Activated CD4-positive, alpha-beta T cell treated with anti-CD3 and anti-CD28 coated beads for 36 hours (primary cell): ENCODE measurements around the gene ZNF138. TPM values are rescaled to one million over a fixed set of nuclear protein-coding genes. Genes with fewer than 3 reads are reported as not detected.

ENCODE experiments used
- ATAC-seq: fragments of 200-7000 bp; cut with Tn5 transposase; one replicate; pipeline ENCODE4 v1.10.0; 2021; ENCODE audit warnings: mild to moderate bottlenecking, moderate library complexity
- CTCF ChIA-PET: fragments of 350-600 bp; sonication (Branson Sonifier 250); formaldehyde crosslinking; loops from one replicate; lab custom pipeline; 2021; ENCODE audit warnings: antibody characterized with exemption; lab: Charles Lee
- POLR2A ChIA-PET: fragments of 350-600 bp; sonication (Branson Sonifier 250); formaldehyde crosslinking; loops from one replicate; lab custom pipeline; 2021; ENCODE audit warnings: antibody characterized with exemption, inconsistent platforms; lab: Charles Lee
- DNase-seq: peaks from one replicate; pipeline ENCODE4 v3.0.0-alpha.2; 2020
- H3K27ac Mint-ChIP-seq: one replicate; pipeline ENCODE4 v1.8.0; 2021; ENCODE audit warnings: mixed read lengths
- H3K27me3 Mint-ChIP-seq: one replicate; pipeline ENCODE4 v1.8.0; 2021; ENCODE audit warnings: mixed read lengths
- H3K36me3 Mint-ChIP-seq: one replicate; pipeline ENCODE4 v1.8.0; 2021; ENCODE audit warnings: low read depth, mixed read lengths
- H3K4me1 Mint-ChIP-seq: one replicate; pipeline ENCODE4 v1.8.0; 2021; ENCODE audit warnings: mixed read lengths
- H3K4me3 Mint-ChIP-seq: one replicate; pipeline ENCODE4 v1.8.0; 2021; ENCODE audit warnings: mild to moderate bottlenecking, moderate library complexity, mixed read lengths
- H3K9me3 Mint-ChIP-seq: one replicate; pipeline ENCODE4 v1.8.0; 2021; ENCODE audit warnings: low read depth, mixed read lengths
- intact Hi-C, 2 experiments: fragments of 100-400 bp; cut with DNase I in 1 of 2; cut with micrococcal nuclease in 1 of 2; formaldehyde crosslinking; loops; one replicate each; pipeline versions ENCODE4 v1.14.2 to v1.15.1; 2022 to 2024; cut with DNase I, micrococcal nuclease
- total RNA-seq, 2 experiments: library from RNA; stranded (reverse); gene quantifications; one replicate each; pipeline ENCODE4 v1.2.3, GENCODE V29; 2021

Gene ZNF138
- total RNA-seq, 2 experiments from 2014 or later, result 12.0 to 19.6 TPM

GRCh38 chr7:64869912-64870562 is 75.8 kb downstream of the ZNF138 start:
- intact Hi-C loops, result no loop called here
- ATAC-seq, result no peak
- H3K4me1 Mint-ChIP-seq, result no peaks in the 10 kb centered on the region
- POLR2A ChIA-PET, result no interaction called here
- no peak overlapping the region for H3K27ac Mint-ChIP-seq
- no peak for DNase-seq
- CTCF ChIA-PET, result no interaction called here
- no peaks in the 10 kb centered on the region for H3K9me3 Mint-ChIP-seq
- no peaks in the 10 kb centered on the region for H3K27me3 Mint-ChIP-seq
- H3K36me3 Mint-ChIP-seq, result no peaks in the 10 kb centered on the region
- H3K4me3 Mint-ChIP-seq, result no peak overlapping the region

GRCh38 chr7:64870656-64871055 is 76.4 kb downstream of the ZNF138 start:
- H3K4me1 Mint-ChIP-seq, result no peaks in the 10 kb centered on the region
- no peaks in the 10 kb centered on the region for H3K36me3 Mint-ChIP-seq
- CTCF ChIA-PET, result interaction anchor here (0.7 kb wide), 1 partner anchor 71 kb away, joined by 4 read pairs; no protein-coding TSS in a partner anchor
- no peak overlapping the region for H3K4me3 Mint-ChIP-seq
- intact Hi-C loops, result no loop called here
- no peak for ATAC-seq
- POLR2A ChIA-PET, result no interaction called here
- DNase-seq, result no peak
- H3K27me3 Mint-ChIP-seq, result no peaks in the 10 kb centered on the region
- H3K9me3 Mint-ChIP-seq, result no peaks in the 10 kb centered on the region
- H3K27ac Mint-ChIP-seq, result no peak overlapping the region

GRCh38 chr7:64871761-64872160 is 77.5 kb downstream of the ZNF138 start:
- ChIA-PET CTCF (no interaction called here), POLR2A (no interaction called here)
- Mint-ChIP-seq H3K27ac (no peak overlapping the region), H3K27me3 (no peaks in the 10 kb centered on the region), H3K4me3 (no peak overlapping the region), H3K36me3 (no peaks in the 10 kb centered on the region), H3K4me1 (no peaks in the 10 kb centered on the region), H3K9me3 (no peaks in the 10 kb centered on the region)
- DNase-seq (no peak), ATAC-seq (no peak)
- intact Hi-C loops, result no loop called here

GRCh38 chr7:64872351-64873154 is 78.3 kb downstream of the ZNF138 start:
- POLR2A ChIA-PET, result no interaction called here
- Mint-ChIP-seq H3K36me3 (no peaks in the 10 kb centered on the region), H3K9me3 (no peaks in the 10 kb centered on the region), H3K4me3 (no peak overlapping the region), H3K27ac (no peak overlapping the region), H3K27me3 (peaks cover 2% of the 10 kb centered on the region), H3K4me1 (peaks cover 4% of the 10 kb centered on the region)
- intact Hi-C loops, result no loop called here
- ATAC-seq, result no peak
- no peak for DNase-seq
- CTCF ChIA-PET, result no interaction called here

GRCh38 chr7:64873155-64873500 is 78.9 kb downstream of the ZNF138 start:
- H3K36me3 Mint-ChIP-seq, result no peaks in the 10 kb centered on the region
- CTCF ChIA-PET, result no interaction called here
- no peak for DNase-seq

GRCh38 chr7:64873517-64873916 is 79.3 kb downstream of the ZNF138 start:
- no peak overlapping the region for H3K27ac Mint-ChIP-seq
- ChIA-PET CTCF (no interaction called here), POLR2A (no interaction called here)
- intact Hi-C loops, result no loop called here
- H3K27me3 Mint-ChIP-seq, result peaks cover 5% of the 10 kb centered on the region
- H3K36me3 Mint-ChIP-seq, result no peaks in the 10 kb centered on the region
- DNase-seq, result no peak
- peaks cover 8% of the 10 kb centered on the region for H3K4me1 Mint-ChIP-seq
- no peaks in the 10 kb centered on the region for H3K9me3 Mint-ChIP-seq
- H3K4me3 Mint-ChIP-seq, result no peak overlapping the region
- ATAC-seq, result no peak

More at GRCh38 chr7:64873155-64873500, 78.9 kb downstream of the ZNF138 start:
- Mint-ChIP-seq H3K4me3 (no peak overlapping the region), H3K27me3 (peaks cover 5% of the 10 kb centered on the region), H3K4me1 (peaks cover 8% of the 10 kb centered on the region), H3K27ac (no peak overlapping the region), H3K9me3 (no peaks in the 10 kb centered on the region)
- ATAC-seq, result no peak
- intact Hi-C loops, result no loop called here
- POLR2A ChIA-PET, result no interaction called here

GRCh38 chr7:64874114-64874513 is 79.9 kb downstream of the ZNF138 start:
- H3K4me3 Mint-ChIP-seq, result no peak overlapping the region
- no peaks in the 10 kb centered on the region for H3K36me3 Mint-ChIP-seq
- H3K4me1 Mint-ChIP-seq, result peaks cover 8% of the 10 kb centered on the region
- no peak overlapping the region for H3K27ac Mint-ChIP-seq
- CTCF ChIA-PET, result no interaction called here
- no peak for ATAC-seq
- DNase-seq, result no peak
- peaks cover 5% of the 10 kb centered on the region for H3K27me3 Mint-ChIP-seq
- intact Hi-C loops, result no loop called here
- H3K9me3 Mint-ChIP-seq, result no peaks in the 10 kb centered on the region
- POLR2A ChIA-PET, result no interaction called here

- ATAC-seq (no peak), DNase-seq (no peak)
- no peak overlapping the region for H3K27ac Mint-ChIP-seq
- no peak overlapping the region for H3K4me3 Mint-ChIP-seq
- H3K36me3 Mint-ChIP-seq, result no peaks in the 10 kb centered on the region
- H3K9me3 Mint-ChIP-seq, result no peaks in the 10 kb centered on the region
- peaks cover 8% of the 10 kb centered on the region for H3K4me1 Mint-ChIP-seq
- POLR2A ChIA-PET, result no interaction called here
- intact Hi-C loops, result no loop called here
- H3K27me3 Mint-ChIP-seq, result peaks cover 5% of the 10 kb centered on the region
- CTCF ChIA-PET, result no interaction called here
Observed at GRCh38 chr7:64874562-64875250, 80.5 kb downstream of the ZNF138 start.

- Mint-ChIP-seq H3K4me1 (peaks cover 8% of the 10 kb centered on the region), H3K4me3 (no peak overlapping the region), H3K27ac (no peak overlapping the region), H3K36me3 (no peaks in the 10 kb centered on the region), H3K9me3 (no peaks in the 10 kb centered on the region), H3K27me3 (peaks cover 5% of the 10 kb centered on the region)
- intact Hi-C loops, result no loop called here
- ChIA-PET CTCF (interaction anchor here (1.3 kb wide), 1 partner anchor 13 kb away, joined by 3 read pairs; no protein-coding TSS in a partner anchor), POLR2A (no interaction called here)
- DNase-seq (no peak), ATAC-seq (no peak)
Observed at GRCh38 chr7:64875258-64875657, 81.0 kb downstream of the ZNF138 start.

GRCh38 chr7:64875658-64876406 is 81.6 kb downstream of the ZNF138 start:
- H3K27ac Mint-ChIP-seq, result no peak overlapping the region

More at GRCh38 chr7:64875658-64876406, 81.6 kb downstream of the ZNF138 start:
- ATAC-seq, result no peak
- intact Hi-C loops, result no loop called here
- CTCF ChIA-PET, result interaction anchor here (1.3 kb wide), 1 partner anchor 13 kb away, joined by 3 read pairs; no protein-coding TSS in a partner anchor
- Mint-ChIP-seq H3K9me3 (no peaks in the 10 kb centered on the region), H3K36me3 (no peaks in the 10 kb centered on the region), H3K4me1 (peaks cover 8% of the 10 kb centered on the region), H3K27me3 (peaks cover 5% of the 10 kb centered on the region), H3K4me3 (no peak overlapping the region)
- DNase-seq, result no peak
- POLR2A ChIA-PET, result no interaction called here
